IMR-90 (cell line): Measurements from ENCODE around the gene PDE6B. TPM values are rescaled to one million over a fixed set of nuclear protein-coding genes. Genes with fewer than 3 reads are reported as not detected.

Experiments
- ATAC-seq: fragments of 200-7000 bp; cut with Tn5 transposase; 2 replicates; pipeline ENCODE4 v1.9.1; 2020; ENCODE audit warnings: low read depth, mild to moderate bottlenecking, moderate library complexity
- BruUV-seq: library from RNA; stranded (reverse); fragments of 400-500 nt; replicated peaks from 2 replicates; lab custom pipeline; 2021; lab: Mats Ljungman, UMichigan
- CTCF ChIA-PET: fragments of 300-600 bp; formaldehyde crosslinking; extraction: SDS; loops from one replicate; lab custom pipeline; 2021; ENCODE audit warnings: antibody characterized with exemption; lab: Yijun Ruan, JAX
- POLR2A ChIA-PET: fragments of 300-600 bp; sonication (Branson Sonifier 250); formaldehyde crosslinking; loops from one replicate; lab custom pipeline; 2022; ENCODE audit warnings: antibody characterized with exemption; ENCODE audit not compliant: unreplicated experiment; lab: Charles Lee
- DNase-seq: peaks from one replicate; pipeline ENCODE4 v3.0.0; 2013
- H2AFZ ChIP-seq: replicated peaks from 2 replicates; pipeline ENCODE3; 2013; ENCODE audit warnings: low read length, mild to moderate bottlenecking; ENCODE audit not compliant: poor library complexity
- H2AK5ac ChIP-seq: 2 replicates; pipeline ENCODE4 v1.6.1; 2013; ENCODE audit warnings: low read depth, low read length, inconsistent platforms
- H2AK9ac ChIP-seq: replicated peaks from 2 replicates; pipeline ENCODE3; 2013; ENCODE audit warnings: mild to moderate bottlenecking, low read depth, low read length, moderate library complexity; ENCODE audit not compliant: poor library complexity
- H2BK120ac ChIP-seq: 2 replicates; pipeline ENCODE4 v1.6.1; 2013; ENCODE audit warnings: low read depth, low read length, inconsistent platforms
- H2BK15ac ChIP-seq: 3 replicates; pipeline ENCODE4 v1.6.1; 2013; ENCODE audit warnings: low read depth, low read length, inconsistent platforms
- H2BK20ac ChIP-seq: 2 replicates; pipeline ENCODE4 v1.6.1; 2013; ENCODE audit warnings: low read depth, mild to moderate bottlenecking, inconsistent platforms, low read length, moderate library complexity
- H2BK5ac ChIP-seq: 2 replicates; pipeline ENCODE4 v1.6.1; 2013; ENCODE audit warnings: mild to moderate bottlenecking, low read depth, low read length, inconsistent platforms; ENCODE audit not compliant: poor library complexity, severe bottlenecking
- H3K14ac ChIP-seq: replicated peaks from 2 replicates; pipeline ENCODE4 v1.6.1; 2013; ENCODE audit warnings: low read depth, low read length, inconsistent platforms
- H3K18ac ChIP-seq: 2 replicates; pipeline ENCODE4 v1.6.1; 2013; ENCODE audit warnings: low read depth, low read length, control low read depth
- H3K23ac ChIP-seq: 2 replicates; pipeline ENCODE4 v1.6.1; 2013; ENCODE audit warnings: low read depth, low read length, inconsistent platforms
- H3K27ac ChIP-seq: 2 replicates; pipeline ENCODE4 v1.5.1; 2013; ENCODE audit warnings: mild to moderate bottlenecking, control low read depth, low read length; ENCODE audit not compliant: insufficient read depth
- H3K27me3 ChIP-seq: 2 replicates; pipeline ENCODE4 v1.6.1; 2013; ENCODE audit warnings: low read length; ENCODE audit not compliant: control insufficient read depth, insufficient read depth
- H3K36me3 ChIP-seq: 2 replicates; pipeline ENCODE4 v1.6.1; 2013; ENCODE audit warnings: low read length, mixed read lengths; ENCODE audit not compliant: control insufficient read depth, insufficient read depth
- H3K4ac ChIP-seq: 2 replicates; pipeline ENCODE4 v1.6.1; 2013; ENCODE audit warnings: low read depth, low read length, inconsistent platforms
- H3K4me1 ChIP-seq: 2 replicates; pipeline ENCODE4 v1.6.1; 2013; ENCODE audit warnings: low read length, mixed read lengths; ENCODE audit not compliant: control insufficient read depth, insufficient read depth
- H3K4me2 ChIP-seq: 2 replicates; pipeline ENCODE4 v1.6.1; 2013; ENCODE audit warnings: low read depth, mild to moderate bottlenecking, control low read depth, low read length, moderate library complexity
- H3K4me3 ChIP-seq: 2 replicates; pipeline ENCODE4 v1.5.1; 2013; ENCODE audit warnings: low read depth, mild to moderate bottlenecking, control low read depth, low read length, moderate library complexity; ENCODE audit not compliant: insufficient read depth
- H3K56ac ChIP-seq: 2 replicates; pipeline ENCODE4 v1.6.1; 2013; ENCODE audit warnings: low read length, inconsistent platforms; ENCODE audit not compliant: insufficient read depth; ENCODE audit errors: extremely low read depth
- H3K79me1 ChIP-seq, 2 experiments: 2 replicates each; pipeline ENCODE4 v1.6.1; 2013; ENCODE audit warnings: low read length in 2 of 2, inconsistent platforms in 1 of 2, low read depth in 1 of 2
- H3K9ac ChIP-seq: 2 replicates; pipeline ENCODE4 v1.6.1; 2013; ENCODE audit warnings: low read depth, low read length, control low read depth
- H3K9me1 ChIP-seq: 2 replicates; pipeline ENCODE4 v1.6.1; 2013; ENCODE audit warnings: low read length, inconsistent platforms; ENCODE audit not compliant: insufficient read depth
- H3K9me3 ChIP-seq: 2 replicates; pipeline ENCODE4 v1.6.1; 2013; ENCODE audit warnings: low read length; ENCODE audit not compliant: control insufficient read depth, insufficient read depth
- H4K20me1 ChIP-seq: 2 replicates; pipeline ENCODE4 v1.6.1; 2013; ENCODE audit warnings: low read length, inconsistent platforms; ENCODE audit not compliant: insufficient read depth
- H4K5ac ChIP-seq: 2 replicates; pipeline ENCODE4 v1.6.1; 2013; ENCODE audit warnings: mild to moderate bottlenecking, low read depth, low read length, control low read depth
- H4K8ac ChIP-seq, 2 experiments: 2 replicates each; pipeline ENCODE4 v1.6.1; 2013; ENCODE audit warnings: low read depth in 2 of 2, low read length in 2 of 2, control low read depth in 1 of 2, inconsistent platforms in 1 of 2
- H4K91ac ChIP-seq: 2 replicates; pipeline ENCODE4 v1.6.1; 2013; ENCODE audit warnings: low read depth, low read length, inconsistent platforms; ENCODE audit not compliant: insufficient read depth
- CEBPB ChIP-seq: IDR thresholded peaks from 2 replicates; pipeline ENCODE4 v1.6.1; 2012; ENCODE audit warnings: low read depth, low read length, improper control_type of control experiment
- CHD1 ChIP-seq: IDR thresholded peaks from 2 replicates; pipeline ENCODE4 v1.6.1; 2012; ENCODE audit warnings: low read depth, low read length, improper control_type of control experiment
- ELK1 ChIP-seq: fragments of 150-350 bp; IDR thresholded peaks from 2 replicates; pipeline ENCODE4 v1.6.1; 2016; ENCODE audit warnings: low read depth, mild to moderate bottlenecking, low read length, moderate library complexity, borderline replicate concordance
- MXI1 ChIP-seq: IDR thresholded peaks from 2 replicates; pipeline ENCODE4 v1.6.1; 2012; ENCODE audit warnings: low read depth, mild to moderate bottlenecking, low read length, moderate library complexity, borderline replicate concordance
- NFE2L2 ChIP-seq: fragments of 150-350 bp; IDR thresholded peaks from 2 replicates; pipeline ENCODE4 v1.6.1; 2016; ENCODE audit warnings: low read depth, mild to moderate bottlenecking, low read length
- POLR2A ChIP-seq: IDR thresholded peaks from 2 replicates; pipeline ENCODE4 v1.6.1; 2012; ENCODE audit warnings: mild to moderate bottlenecking, low read depth, low read length
- RAD21 ChIP-seq: IDR thresholded peaks from 2 replicates; pipeline ENCODE4 v1.6.1; 2012; ENCODE audit warnings: low read length, improper control_type of control experiment
- RCOR1 ChIP-seq: IDR thresholded peaks from 2 replicates; pipeline ENCODE4 v1.6.1; 2012; ENCODE audit warnings: mild to moderate bottlenecking, low read length, improper control_type of control experiment; ENCODE audit not compliant: insufficient replicate concordance
- WGBS, 2 experiments: methylation state at CpG; one replicate each; pipeline versions ENCODE4 v1.1.5 to v1.1.7; 2013; ENCODE audit warnings: missing lambda C conversion rate in 2 of 2; ENCODE audit not compliant: insufficient read length in 1 of 2; ENCODE audit errors: extremely low coverage in 2 of 2; 5-methylcytosine and 5-hydroxymethylcytosine counted together
- dilution Hi-C: fragments of 300-500 bp; cut with HindIII; formaldehyde crosslinking; loops from one replicate; pipeline ENCODE4 v1.14.3; 2018; ENCODE audit warnings: low sequenced_read_pairs; ENCODE audit not compliant: unreplicated experiment
- in situ Hi-C: fragments of 300-500 bp; cut with MboI; formaldehyde crosslinking; loops from 3 replicates; pipeline ENCODE4 v1.14.3; 2019; ENCODE audit warnings: low sequenced_read_pairs, inconsistent platforms, mixed read lengths
- intact Hi-C: fragments of 100-400 bp; cut with micrococcal nuclease; formaldehyde crosslinking; loops from 2 replicates; pipeline ENCODE4 v1.10.0; 2022
- polyA plus RNA-seq, 3 experiments: library from polyadenylated mRNA; depleted of rRNA; stranded (reverse); fragments of >200 nt; gene quantifications; 2 replicates each; pipeline ENCODE4 v1.2.3, GENCODE V29; 2012; ENCODE audit warnings: low replicate concordance in 1 of 3
- total RNA-seq: library from RNA; depleted of rRNA; stranded (reverse); fragments of >200 nt; gene quantifications from 2 replicates; pipeline ENCODE4 v1.2.3, GENCODE V29; 2012

The PDE6B gene
- total and polyA plus RNA-seq, 2 of the 4 experiments (the other 2 are of a cell fraction) = under 0.01 TPM; not detected in 1

- H4K91ac ChIP-seq = no peak overlapping the region
- no peak overlapping the region for H2AFZ ChIP-seq
- ChIA-PET CTCF (no interaction called here), POLR2A (no interaction called here)
- H3K23ac ChIP-seq = no peak overlapping the region
- no peak overlapping the region for H3K27ac ChIP-seq
- 84% methylated on average over 8 of the region's 22 CpGs; no CpG with 5 or more reads in 1 of the 2 experiments for WGBS, 2 experiments
- H4K5ac ChIP-seq = no peak overlapping the region
- H3K14ac ChIP-seq = no peak overlapping the region
- intact Hi-C loops = no loop called here
- no peaks in the 10 kb centered on the region for H3K79me1 ChIP-seq
- no peak overlapping the region for H3K9ac ChIP-seq
- TF ChIP-seq POLR2A (no peak), ELK1 (no peak), CEBPB (no peak), NFE2L2 (no peak), MXI1 (no peak), RCOR1 (no peak), RAD21 (no peak), CHD1 (no peak)
- no peak overlapping the region for H2BK120ac ChIP-seq
- no peak overlapping the region for H2AK5ac ChIP-seq
- no peak overlapping the region for H2BK5ac ChIP-seq
- H2BK20ac ChIP-seq = no peak overlapping the region
- no peaks in the 10 kb centered on the region for H4K20me1 ChIP-seq
- no peak overlapping the region for H3K4ac ChIP-seq
- H3K9me1 ChIP-seq = no peaks in the 10 kb centered on the region
- H4K8ac ChIP-seq = no peak overlapping the region
- ATAC-seq (no peak), DNase-seq (no peak)
- H3K36me3 ChIP-seq = no peaks in the 10 kb centered on the region
- no peak overlapping the region for H2BK15ac ChIP-seq
- H3K4me3 ChIP-seq = no peak overlapping the region
- no peak overlapping the region for H3K56ac ChIP-seq
- H3K4me1 ChIP-seq = no peaks in the 10 kb centered on the region
- H3K27me3 ChIP-seq = no peaks in the 10 kb centered on the region
- H3K9me3 ChIP-seq = peaks cover 11% of the 10 kb centered on the region
- no TSS peak for BruUV-seq
- in situ Hi-C loops = no loop called here
- no peak overlapping the region for H3K4me2 ChIP-seq
- H2AK9ac ChIP-seq = no peak overlapping the region
- dilution Hi-C loops = no loop called here
- H3K18ac ChIP-seq = no peak overlapping the region
Measured at GRCh38 chr4:621296-622070, 3.9 kb upstream of the PDE6B start.
